Endothelial cell of umbilical vein (primary cell): ENCODE measurements around the gene ARMCX2.

ENCODE experiments used
- CTCF ChIP-seq, 2 donors: IDR thresholded peaks; 1 replicate in 1 of 2; 2 replicates in 1 of 2; pipeline ENCODE4 v1.5.1; 2011; ENCODE audit warnings: low read length in 2 of 2, mild to moderate bottlenecking in 2 of 2, moderate library complexity in 2 of 2, control low read depth in 1 of 2, inconsistent platforms in 1 of 2, low read depth in 1 of 2; ENCODE audit not compliant: insufficient read depth in 1 of 2; ENCODE audit errors: extremely low read depth in 1 of 2
- EZH2 ChIP-seq: IDR thresholded peaks from 2 replicates; pipeline ENCODE4 v1.6.1; 2012; ENCODE audit warnings: borderline replicate concordance, low read depth, mild to moderate bottlenecking, moderate library complexity, low read length, inconsistent platforms; ENCODE audit not compliant: severe bottlenecking
- POLR2A ChIP-seq: IDR thresholded peaks from 2 replicates; pipeline ENCODE4 v1.6.1; 2012; ENCODE audit warnings: low read depth, mild to moderate bottlenecking, control low read depth, low read length

DNA sequence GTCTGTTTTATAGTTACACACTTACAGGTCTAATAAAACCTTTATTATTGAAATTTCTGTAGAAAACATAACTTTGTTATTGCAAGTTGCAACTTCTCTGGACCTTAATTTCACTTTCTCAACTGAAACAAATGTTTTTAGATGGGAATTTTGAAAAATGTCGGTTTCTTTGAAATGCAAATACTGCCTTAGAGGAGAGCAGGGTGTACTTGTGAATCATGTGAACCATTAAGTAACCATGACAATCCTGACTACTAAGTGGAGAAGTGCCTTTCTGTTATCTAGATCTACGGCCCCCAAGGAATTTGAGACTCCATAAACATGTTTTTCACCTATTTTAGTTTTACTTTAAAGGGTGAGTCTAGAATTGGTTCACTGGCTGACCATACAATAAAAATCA, 8.5 kb upstream of the ARMCX2 start:
- TF ChIP-seq POLR2A: no peak
- no peak for TF ChIP-seq CTCF (IDR thresholded peaks at IDR 0.05; ENCODE audit: extremely low read depth in 1 of 2, insufficient read depth in 1 of 2, low read depth in 1 of 2, low read length in 2 of 2)
- TF ChIP-seq EZH2: no peak
